Frontal cortex (tissue), 4 donors: Measurements from ENCODE around the gene POC1A. TPM values are rescaled to one million over a fixed set of nuclear protein-coding genes. Genes with fewer than 3 reads are reported as not detected.
"Not testable (repeated sequence)": the region's sequence is repeated elsewhere in the genome, so short reads cannot be mapped to it uniquely, and the experiment has no call there.

ENCODE experiments used
- DNase-seq, 2 donors: peaks; one replicate each; pipeline ENCODE4 v3.0.0; 2012; ENCODE audit warnings: low spot score in 2 of 2
- FAIRE-seq: peaks from 2 replicates; lab custom pipeline; 2012; peaks lifted over from hg19 to GRCh38; lab: Jason Lieb, UNC
- total RNA-seq: library from RNA; depleted of rRNA; stranded (reverse); fragments of >200 nt; gene quantifications from one replicate; pipeline ENCODE4 v1.2.3, GENCODE V29; 2014
- donor health status: control.
- donor health status: control.
- donor health status: control.

Gene POC1A
- total RNA-seq, 1 donor from 2014 or later, result 2.4 TPM

- no peak for DNase-seq
- FAIRE-seq, result no peak
These were observed 31.1 kb upstream of the POC1A start for GRCh38 chr3:52185311-52185710.

- DNase-seq, result no peak
- FAIRE-seq, result no peak
These were observed 30.5 kb upstream of the POC1A start for GRCh38 chr3:52184690-52185089.

- no peak for DNase-seq
- FAIRE-seq, result no peak
These were observed 29.7 kb upstream of the POC1A start for GRCh38 chr3:52183786-52184445.

GRCh38 chr3:52182691-52183090 lies 28.5 kb upstream of the POC1A start:
- FAIRE-seq (no peak), DNase-seq (no peak)

- DNase-seq, result no peak
- no peak for FAIRE-seq
These were observed 28.0 kb upstream of the POC1A start for GRCh38 chr3:52182196-52182595.

GRCh38 chr3:52181543-52181942 lies 27.3 kb upstream of the POC1A start:
- no peak for FAIRE-seq
- DNase-seq, result no peak

GRCh38 chr3:52178537-52178936 lies 24.3 kb upstream of the POC1A start:
- FAIRE-seq (no peak), DNase-seq (no peak)

GRCh38 chr3:52178126-52178525 lies 23.9 kb upstream of the POC1A start:
- not testable (repeated sequence) for DNase-seq, FAIRE-seq

GRCh38 chr3:52177701-52178042 lies 23.4 kb upstream of the POC1A start:
- DNase-seq, result no peak
- FAIRE-seq, result no peak

- DNase-seq (no peak), FAIRE-seq (no peak)
These were observed 22.9 kb upstream of the POC1A start for GRCh38 chr3:52176951-52177700.

GRCh38 chr3:52176180-52176752 lies 22.0 kb upstream of the POC1A start:
- no peak for FAIRE-seq
- no peak for DNase-seq

- DNase-seq (no peak), FAIRE-seq (no peak)
These were observed 21.4 kb upstream of the POC1A start for GRCh38 chr3:52175416-52176179.

- DNase-seq (no peak), FAIRE-seq (no peak)
These were observed 20.7 kb upstream of the POC1A start for GRCh38 chr3:52174896-52175295.

GRCh38 chr3:52173101-52173500 lies 18.9 kb upstream of the POC1A start:
- DNase-seq, result no peak
- no peak for FAIRE-seq

- no peak for FAIRE-seq
- no peak for DNase-seq
These were observed 18.1 kb upstream of the POC1A start for GRCh38 chr3:52172262-52172757.

- no peak for DNase-seq
- FAIRE-seq, result no peak
These were observed 17.5 kb upstream of the POC1A start for GRCh38 chr3:52171514-52172261.

- FAIRE-seq, DNase-seq: not testable (repeated sequence)
These were observed 16.0 kb upstream of the POC1A start for GRCh38 chr3:52170217-52170616.

GRCh38 chr3:52167240-52167639 lies 13.0 kb upstream of the POC1A start:
- no peak for FAIRE-seq
- no peak for DNase-seq

- no peak for FAIRE-seq
- DNase-seq, result no peak
These were observed 8.1 kb upstream of the POC1A start for GRCh38 chr3:52162250-52162872.
